AG04449 (cell line): Measurements from ENCODE around the gene NCOA4.

ENCODE experiments used
- CTCF ChIA-PET: fragments of 350-600 bp; formaldehyde crosslinking; extraction: SDS; loops from one replicate; lab custom pipeline; 2021; ENCODE audit warnings: antibody characterized with exemption; lab: Yijun Ruan, JAX
- POLR2A ChIA-PET: fragments of 400-600, 350-600 bp; formaldehyde crosslinking; extraction: SDS; loops from one replicate; lab custom pipeline; 2020; ENCODE audit warnings: antibody characterized with exemption, inconsistent platforms; lab: Yijun Ruan, JAX
- DNase-seq: peaks from one replicate; pipeline ENCODE4 v3.0.0-alpha.2; 2010; ENCODE audit warnings: low read depth, low spot score
- H3K4me3 ChIP-seq: 2 replicates; pipeline ENCODE4 v1.5.1; 2011; ENCODE audit warnings: low read depth, mild to moderate bottlenecking, control low read depth, low read length
- TF ChIP-seq, protein P1 (sequence below): IDR thresholded peaks from one replicate; pipeline ENCODE4 v1.5.1; 2011; ENCODE audit warnings: mild to moderate bottlenecking, moderate library complexity, low read length, control low read depth, inconsistent platforms; ENCODE audit not compliant: insufficient read depth; ENCODE audit errors: missing control alignments

NCOA4 gene

DNA sequence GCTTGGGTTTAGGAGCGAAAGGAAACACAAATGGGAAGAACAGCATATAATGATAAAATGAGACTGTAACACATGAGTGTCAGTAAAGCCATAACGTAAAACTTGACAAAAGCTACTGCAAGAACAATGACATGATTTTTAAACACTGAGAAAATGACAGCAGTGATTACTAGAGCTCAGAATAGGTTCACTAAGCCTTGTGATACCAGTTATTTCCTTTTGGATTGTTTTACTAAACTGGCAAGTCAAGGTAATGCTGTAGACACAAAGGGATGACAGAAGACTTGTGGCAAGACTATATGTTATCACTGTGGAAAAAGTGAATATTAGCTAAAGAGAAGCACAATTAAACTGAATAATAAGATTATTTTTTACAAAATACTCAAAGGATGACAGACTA is 12.7 kb downstream of the NCOA4 start:
- ChIA-PET CTCF (interaction anchor here (2.6 to 6.7 kb wide), 2 partner anchors 10 kb away, joined by 15 to 57 read pairs; partner anchors contain the start of gene NCOA4), POLR2A (no interaction called here)
- TF ChIP-seq, protein P1, sequence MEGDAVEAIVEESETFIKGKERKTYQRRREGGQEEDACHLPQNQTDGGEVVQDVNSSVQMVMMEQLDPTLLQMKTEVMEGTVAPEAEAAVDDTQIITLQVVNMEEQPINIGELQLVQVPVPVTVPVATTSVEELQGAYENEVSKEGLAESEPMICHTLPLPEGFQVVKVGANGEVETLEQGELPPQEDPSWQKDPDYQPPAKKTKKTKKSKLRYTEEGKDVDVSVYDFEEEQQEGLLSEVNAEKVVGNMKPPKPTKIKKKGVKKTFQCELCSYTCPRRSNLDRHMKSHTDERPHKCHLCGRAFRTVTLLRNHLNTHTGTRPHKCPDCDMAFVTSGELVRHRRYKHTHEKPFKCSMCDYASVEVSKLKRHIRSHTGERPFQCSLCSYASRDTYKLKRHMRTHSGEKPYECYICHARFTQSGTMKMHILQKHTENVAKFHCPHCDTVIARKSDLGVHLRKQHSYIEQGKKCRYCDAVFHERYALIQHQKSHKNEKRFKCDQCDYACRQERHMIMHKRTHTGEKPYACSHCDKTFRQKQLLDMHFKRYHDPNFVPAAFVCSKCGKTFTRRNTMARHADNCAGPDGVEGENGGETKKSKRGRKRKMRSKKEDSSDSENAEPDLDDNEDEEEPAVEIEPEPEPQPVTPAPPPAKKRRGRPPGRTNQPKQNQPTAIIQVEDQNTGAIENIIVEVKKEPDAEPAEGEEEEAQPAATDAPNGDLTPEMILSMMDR: no peak
- no peak overlapping the region for H3K4me3 ChIP-seq
- no peak for DNase-seq

DNA sequence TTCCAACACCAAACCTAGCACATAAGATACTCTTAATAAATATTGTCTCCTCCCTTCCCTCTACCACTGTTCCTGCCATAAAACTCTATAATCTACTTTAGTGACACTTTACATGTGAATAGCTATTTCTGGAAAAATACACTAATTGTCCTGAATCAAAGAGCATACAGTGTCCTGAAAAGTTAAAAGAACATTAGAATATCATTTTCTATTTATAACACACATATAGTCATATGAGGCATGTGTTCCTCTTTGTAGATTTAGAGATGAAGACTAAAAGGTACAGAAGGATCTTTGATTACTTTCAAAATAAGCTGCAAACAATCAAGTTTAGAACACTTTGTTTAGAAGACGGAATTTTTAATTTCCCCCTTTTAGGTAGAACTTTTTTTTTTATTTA is 13.6 kb downstream of the NCOA4 start:
- no peak overlapping the region for H3K4me3 ChIP-seq
- no peak for DNase-seq
- POLR2A ChIA-PET: no interaction called here
- CTCF ChIA-PET: interaction anchor here (2.6 to 6.7 kb wide), 2 partner anchors 9 to 11 kb away, joined by 15 to 57 read pairs; partner anchors contain the start of gene NCOA4
- TF ChIP-seq, protein P1: no peak

DNA sequence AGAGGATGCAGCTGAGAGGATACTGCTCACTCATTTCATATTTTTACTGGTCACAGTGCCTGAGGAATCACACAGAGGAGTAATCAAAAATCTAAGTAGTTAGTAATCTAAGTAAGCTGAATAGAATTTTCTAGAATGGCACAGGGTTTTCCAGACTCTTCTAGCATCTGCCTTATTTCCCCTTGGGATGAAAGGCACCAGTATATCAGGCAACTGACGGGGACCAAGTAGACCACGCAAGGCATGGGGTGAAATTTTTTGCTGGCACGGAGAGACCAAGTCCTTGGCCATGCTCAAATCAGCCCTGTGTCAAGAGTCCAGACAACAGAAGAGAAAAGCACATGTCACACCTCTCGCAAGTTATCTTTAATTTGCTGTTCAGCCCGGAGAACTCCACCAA is 14.2 kb downstream of the NCOA4 start:
- TF ChIP-seq, protein P1: no peak
- ChIA-PET CTCF (interaction anchor here (6.7 kb wide), 1 partner anchor 11 kb away, joined by 57 read pairs; the partner anchor contains the start of gene NCOA4), POLR2A (no interaction called here)

DNA sequence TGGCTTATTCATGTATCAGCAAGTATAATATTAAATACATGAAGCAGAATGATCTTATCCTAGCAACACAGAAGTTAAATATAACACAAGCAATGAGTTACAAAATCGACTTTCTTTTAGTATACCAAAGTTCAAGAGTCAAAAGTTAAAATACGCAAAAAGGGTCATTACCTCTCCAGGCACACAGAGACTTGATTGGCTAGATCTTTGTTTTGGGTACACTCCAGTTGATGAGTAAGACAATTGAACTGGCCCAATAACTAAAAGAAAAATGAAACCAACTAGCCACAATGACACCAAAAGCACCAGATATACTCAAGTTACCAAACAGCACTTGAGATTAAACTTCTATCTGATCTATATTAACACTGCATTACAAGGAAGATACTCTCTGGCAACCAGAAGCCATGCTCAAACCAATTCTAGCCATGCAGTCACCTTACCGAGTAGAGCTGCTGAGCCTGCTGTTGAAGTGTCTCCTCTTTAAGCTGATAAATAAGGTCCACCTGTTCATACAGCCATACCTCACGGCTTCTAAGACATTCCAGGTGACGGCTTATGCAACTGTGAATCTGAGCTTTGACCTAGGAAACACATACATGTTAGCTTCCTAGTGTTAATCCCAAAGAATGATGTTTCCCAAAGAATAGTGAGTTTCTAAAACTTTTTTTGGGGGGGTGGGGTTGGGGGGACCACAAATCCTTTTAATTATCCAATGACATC is 15.6 kb downstream of the NCOA4 start:
- no peak overlapping the region for H3K4me3 ChIP-seq
- CTCF ChIA-PET: interaction anchor here (1.3 to 6.7 kb wide), 2 partner anchors 9 to 13 kb away, joined by 4 to 57 read pairs; partner anchors contain the start of gene NCOA4
- POLR2A ChIA-PET: no interaction called here
- TF ChIP-seq, protein P1: no peak
- no peak for DNase-seq

More for the DNA sequence above, 14.2 kb downstream of the NCOA4 start:
- DNase-seq: no peak
- H3K4me3 ChIP-seq: no peak overlapping the region

DNA sequence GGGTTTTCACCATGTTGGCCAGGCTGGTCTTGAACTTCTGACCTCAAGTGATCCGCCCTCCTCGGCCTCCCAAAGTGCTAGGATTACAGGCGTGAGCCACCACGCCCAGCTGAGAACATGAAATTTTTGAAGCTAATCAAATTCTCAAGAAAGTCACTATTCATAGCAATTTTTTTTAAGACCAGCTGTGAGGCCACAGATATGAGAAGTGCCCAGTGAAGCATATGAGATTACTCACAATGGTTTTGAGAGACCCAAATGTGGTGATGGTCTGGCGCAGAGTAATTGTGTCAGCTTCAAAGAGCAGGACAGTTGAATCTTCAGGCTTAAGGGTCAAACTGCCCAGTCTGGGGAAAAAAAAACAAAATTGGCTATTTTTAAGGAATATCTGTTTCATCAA is 16.2 kb downstream of the NCOA4 start:
- CTCF ChIA-PET: interaction anchor here (0.7 to 6.7 kb wide), 2 partner anchors 9 to 13 kb away, joined by 3 to 57 read pairs; partner anchors contain the start of gene NCOA4

DNA sequence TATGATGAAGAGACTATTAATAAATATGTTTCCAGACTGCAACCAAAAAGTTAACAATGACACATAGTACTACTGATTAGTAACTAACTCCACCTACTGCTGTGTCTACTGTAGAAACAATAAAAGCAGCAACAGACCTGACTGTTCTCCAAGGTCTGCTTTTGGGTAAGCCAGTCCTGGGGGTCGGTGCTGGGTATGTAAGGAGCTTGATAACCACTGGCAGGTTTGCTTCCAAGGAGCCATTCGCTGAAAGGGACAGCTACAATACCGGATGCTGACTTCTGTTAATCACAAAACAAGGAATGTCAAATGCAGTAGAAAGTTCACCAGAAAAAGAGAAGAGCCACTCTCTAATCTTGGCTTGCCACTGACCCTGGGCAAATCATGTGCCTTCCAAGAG is 17.7 kb downstream of the NCOA4 start:
- TF ChIP-seq, protein P1: no peak
- no peak overlapping the region for H3K4me3 ChIP-seq
- ChIA-PET CTCF (no interaction called here), POLR2A (no interaction called here)
- no peak for DNase-seq

More for the DNA sequence above, 16.2 kb downstream of the NCOA4 start:
- DNase-seq: no peak
- H3K4me3 ChIP-seq: no peak overlapping the region
- TF ChIP-seq, protein P1: no peak
- POLR2A ChIA-PET: no interaction called here
